Activated CD8-positive, alpha-beta memory T cell treated with anti-CD3 and anti-CD28 coated beads for 36 hours (primary cell): Measurements from ENCODE around the gene ZBTB47. TPM values are rescaled to one million over a fixed set of nuclear protein-coding genes. Genes with fewer than 3 reads are reported as not detected.

Experiments
- total RNA-seq, 2 experiments: library from RNA; stranded (reverse); gene quantifications; one replicate each; pipeline ENCODE4 v1.2.3, GENCODE V29; 2021

ZBTB47 gene
- total RNA-seq, 2 experiments from 2014 or later = 1.1 to 1.2 TPM

Other genes starting within 250 kb of the ZBTB47 start
- gene LYZL4, start 243.1 kb upstream of the ZBTB47 start, total RNA-seq = not detected
- gene VIPR1, start 151.1 kb upstream of the ZBTB47 start, total RNA-seq = 1 to 10 TPM; 2.8 to 3.3 TPM
- gene SEC22C, start 71.7 kb upstream of the ZBTB47 start, total RNA-seq = 10 to 100 TPM; 46.8 to 46.9 TPM
- 10 to 100 TPM; 86.8 to 92.1 TPM for gene SS18L2, start 62.8 kb upstream of the ZBTB47 start, total RNA-seq
- 10 to 100 TPM; 46.8 to 51.4 TPM for gene NKTR, start 53.0 kb upstream of the ZBTB47 start, total RNA-seq
- gene KLHL40, start 31.8 kb downstream of the ZBTB47 start, total RNA-seq = not detected
- gene HHATL, start 49.1 kb downstream of the ZBTB47 start, total RNA-seq = not detected
- under 1 TPM; 0.42 to 0.52 TPM for gene CCDC13, start 119.6 kb downstream of the ZBTB47 start, total RNA-seq
- 10 to 100 TPM; 90.6 to 92.0 TPM for gene HIGD1A, start 150.8 kb downstream of the ZBTB47 start, total RNA-seq
- 1 to 10 TPM; 1.3 to 1.4 TPM for gene ACKR2, start 155.7 kb downstream of the ZBTB47 start, total RNA-seq
- not detected for gene CYP8B1, start 222.2 kb downstream of the ZBTB47 start, total RNA-seq